HG02642 (cell line): ENCODE data around the gene RPUSD1.

Source experiments
- ATAC-seq: cut with Tn5 transposase; IDR thresholded peaks from one replicate; pipeline ENCODE4 v1.9.1; 2021; ENCODE audit warnings: mild to moderate bottlenecking; ENCODE audit not compliant: unreplicated experiment, poor library complexity

RPUSD1 gene

GRCh38 chr16:819336-820043, 31.3 kb upstream of the RPUSD1 start:
- no peak for ATAC-seq

GRCh38 chr16:818592-818991, 30.4 kb upstream of the RPUSD1 start:
- ATAC-seq = no peak

- ATAC-seq = no peak
Measured at GRCh38 chr16:818132-818531, 30.0 kb upstream of the RPUSD1 start.

GRCh38 chr16:817001-817906, 29.1 kb upstream of the RPUSD1 start:
- no peak for ATAC-seq

GRCh38 chr16:815861-816260, 27.7 kb upstream of the RPUSD1 start:
- ATAC-seq = no peak

GRCh38 chr16:814974-815373, 26.8 kb upstream of the RPUSD1 start:
- no peak for ATAC-seq

- ATAC-seq = no peak
Measured at GRCh38 chr16:813916-814412, 25.8 kb upstream of the RPUSD1 start.

- ATAC-seq = no peak
Measured at GRCh38 chr16:813204-813915, 25.2 kb upstream of the RPUSD1 start.

- no peak for ATAC-seq
Measured at GRCh38 chr16:808085-808386, 19.9 kb upstream of the RPUSD1 start.

- ATAC-seq = peak; percentile 87
Measured at GRCh38 chr16:807347-808084, 19.3 kb upstream of the RPUSD1 start.

- no peak for ATAC-seq
Measured at GRCh38 chr16:805474-805873, 17.3 kb upstream of the RPUSD1 start.

- ATAC-seq = no peak
Measured at GRCh38 chr16:804193-805048, 16.2 kb upstream of the RPUSD1 start.

GRCh38 chr16:803754-804080, 15.5 kb upstream of the RPUSD1 start:
- no peak for ATAC-seq

- no peak for ATAC-seq
Measured at GRCh38 chr16:802914-803753, 15.0 kb upstream of the RPUSD1 start.

- no peak for ATAC-seq
Measured at GRCh38 chr16:802461-802860, 14.3 kb upstream of the RPUSD1 start.

GRCh38 chr16:801584-802363, 13.6 kb upstream of the RPUSD1 start:
- no peak for ATAC-seq

- no peak for ATAC-seq
Measured at GRCh38 chr16:800834-801511, 12.8 kb upstream of the RPUSD1 start.
